B cell (primary cell): ENCODE data around the gene ANKFN1. TPM values are rescaled to one million over a fixed set of nuclear protein-coding genes. Genes with fewer than 3 reads are reported as not detected.

Source experiments
- ATAC-seq: fragments of 200-7000 bp; cut with Tn5 transposase; one replicate; pipeline ENCODE4 v1.10.0; 2021; ENCODE audit warnings: low read depth, mild to moderate bottlenecking, moderate number of reproducible peaks, moderate library complexity
- CTCF ChIA-PET: fragments of 350-600 bp; sonication (Branson Sonifier 250); formaldehyde crosslinking; loops from one replicate; lab custom pipeline; 2021; ENCODE audit warnings: antibody characterized with exemption, inconsistent platforms; lab: Charles Lee
- POLR2A ChIA-PET: fragments of 350-600 bp; sonication (Branson Sonifier 250); formaldehyde crosslinking; loops from one replicate; lab custom pipeline; 2021; ENCODE audit warnings: antibody characterized with exemption; lab: Charles Lee
- DNase-seq: peaks from one replicate; pipeline ENCODE4 v3.0.0; 2013
- H2AFZ ChIP-seq: 2 replicates; pipeline ENCODE4 v1.6.1; 2012; ENCODE audit warnings: mild to moderate bottlenecking, low read depth, low read length; ENCODE audit not compliant: insufficient read depth, poor library complexity, severe bottlenecking
- H3K27ac ChIP-seq, 2 donors: 1 replicate in 1 of 2; 2 replicates in 1 of 2; pipeline ENCODE4 v1.5.1; 2012 to 2013; ENCODE audit warnings: low read length in 2 of 2, mild to moderate bottlenecking in 2 of 2, moderate library complexity in 1 of 2
- H3K27me3 ChIP-seq, 4 experiments: fragments of 200-600 bp in 1 of 4; sonication (generic) in 1 of 4; replicated peaks in 1 of 4; 1 replicate in 2 of 4; 2 replicates in 2 of 4; pipeline versions ENCODE4 v1.6.1 to v1.7.0; 2013 to 2016; ENCODE audit warnings: low read length in 3 of 4, mild to moderate bottlenecking in 2 of 4, mixed read lengths in 1 of 4, moderate library complexity in 1 of 4; ENCODE audit not compliant: insufficient read depth in 4 of 4, control insufficient read depth in 3 of 4; ENCODE audit errors: control extremely low read depth in 1 of 4
- H3K36me3 ChIP-seq, 2 experiments: replicated peaks in 1 of 2; 1 replicate in 1 of 2; 2 replicates in 1 of 2; pipeline versions ENCODE4 v1.6.1 to v1.7.1; 2013; ENCODE audit warnings: low read length in 1 of 2; ENCODE audit not compliant: insufficient read depth in 2 of 2, control insufficient read depth in 1 of 2; ENCODE audit errors: control extremely low read depth in 1 of 2, extremely low read depth in 1 of 2
- H3K4me1 ChIP-seq, 2 donors: fragments of 200-600 bp in 1 of 2; sonication (generic) in 1 of 2; 1 replicate in 1 of 2; 2 replicates in 1 of 2; pipeline versions ENCODE4 v1.5.1 to v1.6.1; 2013 to 2017; ENCODE audit warnings: low read length in 2 of 2; ENCODE audit not compliant: control insufficient read depth in 2 of 2, insufficient read depth in 2 of 2
- H3K4me2 ChIP-seq: replicated peaks from 2 replicates; pipeline ENCODE3; 2012; ENCODE audit warnings: mild to moderate bottlenecking, low read depth, low read length; ENCODE audit not compliant: poor library complexity, severe bottlenecking
- H3K4me3 ChIP-seq, 5 experiments: fragments of 200-600 bp in 1 of 5; sonication (generic) in 1 of 5; 1 replicate in 3 of 5; 2 replicates in 2 of 5; pipeline versions ENCODE4 v1.5.1 to v1.7.0; 2011 to 2016; ENCODE audit warnings: low read length in 4 of 5, mild to moderate bottlenecking in 4 of 5, low read depth in 2 of 5, control low read depth in 1 of 5, moderate library complexity in 1 of 5; ENCODE audit not compliant: insufficient read depth in 1 of 5; ENCODE audit errors: control extremely low read depth in 1 of 5, extremely low read depth in 1 of 5
- H3K79me2 ChIP-seq: fragments of 200-600 bp; sonication (generic); one replicate; pipeline ENCODE4 v1.6.0; 2016; ENCODE audit warnings: low read length; ENCODE audit not compliant: control insufficient read depth, insufficient read depth
- H3K9ac ChIP-seq: fragments of 200-600 bp; sonication (generic); 2 replicates; pipeline ENCODE4 v1.6.1; 2017; ENCODE audit warnings: mild to moderate bottlenecking, low read length, moderate library complexity
- H3K9me3 ChIP-seq, 3 donors: one replicate each; pipeline versions ENCODE4 v1.6.1 to v1.7.1; 2013; ENCODE audit warnings: low read length in 2 of 3; ENCODE audit not compliant: control insufficient read depth in 2 of 3, insufficient read depth in 1 of 3; ENCODE audit errors: control extremely low read depth in 1 of 3
- H4K20me1 ChIP-seq: 2 replicates; pipeline ENCODE4 v1.6.0; 2012; ENCODE audit warnings: mild to moderate bottlenecking, low read length; ENCODE audit not compliant: insufficient read depth, control insufficient read depth, poor library complexity, severe bottlenecking
- H3K27ac Mint-ChIP-seq: one replicate; pipeline ENCODE4 v1.8.0; 2021; ENCODE audit warnings: mixed read lengths
- H3K27me3 Mint-ChIP-seq: one replicate; pipeline ENCODE4 v1.8.0; 2021; ENCODE audit warnings: mixed read lengths
- H3K4me1 Mint-ChIP-seq: one replicate; pipeline ENCODE4 v1.8.0; 2021; ENCODE audit warnings: mixed read lengths
- H3K4me3 Mint-ChIP-seq: one replicate; pipeline ENCODE4 v1.8.0; 2021; ENCODE audit warnings: mixed read lengths
- H3K9me3 Mint-ChIP-seq: one replicate; pipeline ENCODE4 v1.8.0; 2022; ENCODE audit warnings: mixed read lengths; ENCODE audit not compliant: insufficient read depth
- CTCF ChIP-seq: fragments of 200-600 bp; IDR thresholded peaks from one replicate; pipeline ENCODE4 v1.8.0; 2022; ENCODE audit warnings: antibody characterized with exemption, mild to moderate bottlenecking
- EZH2 ChIP-seq: IDR thresholded peaks from 2 replicates; pipeline ENCODE4 v1.6.1; 2012; ENCODE audit warnings: borderline replicate concordance, low read depth, mild to moderate bottlenecking, moderate library complexity, low read length; ENCODE audit not compliant: insufficient read depth, poor library complexity, severe bottlenecking
- WGBS: methylation state at CpG from one replicate; pipeline ENCODE4 v1.1.5; 2013; ENCODE audit warnings: missing lambda C conversion rate; ENCODE audit not compliant: insufficient coverage; 5-methylcytosine and 5-hydroxymethylcytosine counted together
- intact Hi-C: fragments of 100-400 bp; cut with micrococcal nuclease; formaldehyde crosslinking; loops from one replicate; pipeline ENCODE4 v1.10.0; 2022
- polyA plus RNA-seq: library from polyadenylated mRNA; depleted of rRNA; stranded (reverse); fragments of >200 nt; gene quantifications from 2 replicates; pipeline ENCODE4 v1.2.3, GENCODE V29; 2012
- total RNA-seq, 2 donors: library from RNA; stranded (reverse); fragments of 120-200 nt in 1 of 2; gene quantifications; 1 replicate in 1 of 2; 2 replicates in 1 of 2; pipeline versions ENCODE4 v1.2.3 to v1.2.4, GENCODE V29; 2013 to 2022

The ANKFN1 gene
- total and polyA plus RNA-seq, 2 donors (not counting 1 experiment from before 2014, with no cell fraction given) = not detected

DNA sequence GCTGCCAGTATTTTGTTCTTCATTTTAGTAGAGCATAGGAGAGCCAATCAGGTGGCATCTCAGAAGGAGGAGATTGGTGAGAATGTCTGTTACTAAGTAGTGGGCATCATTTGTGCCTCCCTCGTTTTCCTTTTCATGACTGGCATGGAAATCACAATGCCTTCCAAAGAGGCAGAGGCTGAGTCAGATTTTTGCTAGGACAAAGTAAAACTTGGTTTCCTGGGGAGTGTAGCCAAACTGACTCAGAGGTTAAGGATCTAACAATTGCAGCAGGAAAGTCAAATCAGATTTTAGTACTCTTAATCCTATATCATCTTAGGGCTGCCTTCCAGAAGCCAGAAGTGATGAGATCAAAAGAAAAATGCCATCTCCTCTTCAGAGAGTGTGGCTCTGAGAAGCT lies 138.7 kb downstream of the ANKFN1 start:
- H3K27ac ChIP-seq = no peak overlapping the region
- H4K20me1 ChIP-seq = no peaks in the 10 kb centered on the region
- DNase-seq (no peak), ATAC-seq (no peak)
- Mint-ChIP-seq H3K27ac (no peak overlapping the region), H3K4me3 (no peak overlapping the region), H3K27me3 (peaks cover 3% of the 10 kb centered on the region), H3K4me1 (peaks cover 6% of the 10 kb centered on the region), H3K9me3 (no peaks in the 10 kb centered on the region)
- ChIA-PET POLR2A (no interaction called here), CTCF (no interaction called here)
- WGBS = 67% methylated on average over 1 of the region's 1 CpG
- H3K9me3 ChIP-seq = no peaks in the 10 kb centered on the region
- no peak overlapping the region for H2AFZ ChIP-seq
- H3K79me2 ChIP-seq = no peaks in the 10 kb centered on the region
- H3K36me3 ChIP-seq = no peaks in the 10 kb centered on the region
- H3K4me2 ChIP-seq = no peak overlapping the region
- no peak overlapping the region for H3K4me3 ChIP-seq
- H3K27me3 ChIP-seq = no peaks in the 10 kb centered on the region
- intact Hi-C loops = no loop called here
- no peak overlapping the region for H3K9ac ChIP-seq
- peaks cover 0 to 5% of the 10 kb centered on the region in 2 donors for H3K4me1 ChIP-seq
- no peak for TF ChIP-seq EZH2
- TF ChIP-seq CTCF = no peak

GRCh38 chr17:56292578-56292977 lies 139.3 kb downstream of the ANKFN1 start:
- Histone ChIP-seq H4K20me1 (no peaks in the 10 kb centered on the region), H3K4me3 (no peak overlapping the region), H3K9ac (no peak overlapping the region), H3K4me2 (no peak overlapping the region), H3K27me3 (no peaks in the 10 kb centered on the region), H3K9me3 (no peaks in the 10 kb centered on the region), H3K36me3 (no peaks in the 10 kb centered on the region), H3K79me2 (no peaks in the 10 kb centered on the region), H2AFZ (no peak overlapping the region), H3K4me1 (peaks cover 0 to 5% of the 10 kb centered on the region in 2 donors), H3K27ac (no peak overlapping the region)
- intact Hi-C loops = no loop called here
- ChIA-PET POLR2A (no interaction called here), CTCF (no interaction called here)
- H3K9me3 Mint-ChIP-seq = no peaks in the 10 kb centered on the region
- TF ChIP-seq CTCF = no peak
- TF ChIP-seq EZH2 = no peak
- ATAC-seq = no peak
- peaks cover 6% of the 10 kb centered on the region for H3K4me1 Mint-ChIP-seq
- no peak overlapping the region for H3K4me3 Mint-ChIP-seq
- no peak for DNase-seq
- no peak overlapping the region for H3K27ac Mint-ChIP-seq
- peaks cover 5% of the 10 kb centered on the region for H3K27me3 Mint-ChIP-seq
